GM23248 (cell line): Measurements from ENCODE around the gene NELFB. TPM values are rescaled to one million over a fixed set of nuclear protein-coding genes. Genes with fewer than 3 reads are reported as not detected.

Experiments
- DNase-seq: peaks from one replicate; pipeline ENCODE4 v3.0.0-alpha.2; 2015
- H2AFZ ChIP-seq: fragments of 200-600 bp; sonication (generic); 2 replicates; pipeline ENCODE4 v1.6.1; 2016; ENCODE audit warnings: antibody characterized with exemption
- H3F3A ChIP-seq: fragments of 200-600 bp; sonication (generic); 2 replicates; pipeline ENCODE4 v1.6.1; 2016; ENCODE audit warnings: mild to moderate bottlenecking, antibody characterized with exemption, mixed run types; ENCODE audit not compliant: insufficient read depth
- H3K27ac ChIP-seq: fragments of 200-600 bp; sonication (generic); 2 replicates; pipeline ENCODE4 v1.5.1; 2016; ENCODE audit warnings: mild to moderate bottlenecking
- H3K27me3 ChIP-seq: fragments of 200-600 bp; sonication (generic); replicated peaks from 2 replicates; pipeline ENCODE4 v1.6.1; 2016; ENCODE audit warnings: mild to moderate bottlenecking; ENCODE audit not compliant: insufficient read depth
- H3K36me3 ChIP-seq: fragments of 200-600 bp; sonication (generic); 2 replicates; pipeline ENCODE4 v1.6.1; 2016; ENCODE audit warnings: low read depth, mild to moderate bottlenecking
- H3K4me1 ChIP-seq: fragments of 200-600 bp; sonication (generic); 2 replicates; pipeline ENCODE4 v1.6.1; 2016; ENCODE audit warnings: mild to moderate bottlenecking; ENCODE audit not compliant: insufficient read depth
- H3K4me2 ChIP-seq: fragments of 200-600 bp; sonication (generic); one replicate; pipeline ENCODE4 v1.6.1; 2016; ENCODE audit warnings: mild to moderate bottlenecking; ENCODE audit not compliant: unreplicated experiment
- H3K4me3 ChIP-seq: fragments of 200-600 bp; sonication (generic); 2 replicates; pipeline ENCODE4 v1.5.1; 2016; ENCODE audit warnings: mild to moderate bottlenecking
- H3K79me2 ChIP-seq: fragments of 200-600 bp; sonication (generic); 2 replicates; pipeline ENCODE4 v1.6.1; 2016; ENCODE audit warnings: mild to moderate bottlenecking; ENCODE audit not compliant: insufficient read depth
- H3K9ac ChIP-seq: fragments of 200-600 bp; sonication (generic); 2 replicates; pipeline ENCODE4 v1.6.1; 2016; ENCODE audit warnings: mild to moderate bottlenecking
- H3K9me2 ChIP-seq: fragments of 200-600 bp; sonication (generic); 2 replicates; pipeline ENCODE4 v1.6.1; 2016; ENCODE audit warnings: mixed run types, mild to moderate bottlenecking, moderate library complexity; ENCODE audit not compliant: insufficient read depth
- H3K9me3 ChIP-seq: fragments of 200-600 bp; sonication (generic); one replicate; pipeline ENCODE4 v1.6.1; 2017; ENCODE audit warnings: low read depth
- H4K20me1 ChIP-seq: fragments of 200-600 bp; sonication (generic); 2 replicates; pipeline ENCODE4 v1.6.0; 2016; ENCODE audit not compliant: insufficient read depth
- EZH2 ChIP-seq: fragments of 200-600 bp; sonication (generic); IDR thresholded peaks from 2 replicates; pipeline ENCODE4 v1.6.1; 2018; ENCODE audit warnings: antibody characterized with exemption, mild to moderate bottlenecking; ENCODE audit not compliant: insufficient read depth, poor library complexity, severe bottlenecking
- EZH2phosphoT487 ChIP-seq: fragments of 200-600 bp; sonication (generic); IDR thresholded peaks from 2 replicates; pipeline ENCODE4 v1.6.1; 2018; ENCODE audit warnings: antibody characterized with exemption, moderate library complexity, mild to moderate bottlenecking, low read depth; ENCODE audit not compliant: insufficient read depth
- WGBS, 2 experiments: methylation state at CpG; one replicate each; pipeline ENCODE4 v1.1.6; 2015 to 2017; ENCODE audit warnings: low lambda C conversion rate in 2 of 2, low coverage in 1 of 2; ENCODE audit errors: missing lambda C conversion rate in 2 of 2; 5-methylcytosine and 5-hydroxymethylcytosine counted together
- in situ Hi-C: fragments of 300-500 bp; cut with MboI; formaldehyde crosslinking; loops from 2 replicates; pipeline ENCODE4 v1.15.0; 2020
- polyA plus RNA-seq: library from polyadenylated mRNA; unstranded; fragments of >200 nt; fragmentation: Nextera tagmentation; extraction: Ambion mirVana; gene quantifications from 2 replicates; pipeline ENCODE4 v1.2.1, GENCODE V29; 2016
- total RNA-seq: library from RNA; depleted of rRNA; stranded (reverse); fragments of >200 nt; shearing (Covaris generic); gene quantifications from 2 replicates; pipeline ENCODE4 v1.2.3, GENCODE V29; 2014

The NELFB gene
- total and polyA plus RNA-seq, 2 experiments from 2014 or later = 34.4 to 65.0 TPM

- Histone ChIP-seq H2AFZ (no peak overlapping the region), H4K20me1 (no peaks in the 10 kb centered on the region), H3K27me3 (no peaks in the 10 kb centered on the region), H3K4me3 (no peak overlapping the region), H3K4me1 (peaks cover 8% of the 10 kb centered on the region), H3K9me2 (no peaks in the 10 kb centered on the region), H3K27ac (no peak overlapping the region), H3K9me3 (no peaks in the 10 kb centered on the region), H3K4me2 (no peak overlapping the region), H3F3A (no peaks in the 10 kb centered on the region), H3K36me3 (no peaks in the 10 kb centered on the region; the same call in 1 of the 2 replicates), H3K79me2 (no peaks in the 10 kb centered on the region), H3K9ac (no peak overlapping the region)
- WGBS, 2 experiments = 78 to 86% methylated on average over 13 of the region's 13 CpGs
- TF ChIP-seq EZH2 = no peak
- TF ChIP-seq EZH2phosphoT487 = no peak
- DNase-seq = no peak
- in situ Hi-C loops = no loop called here
Measured at GRCh38 chr9:137273095-137273490, 18.0 kb downstream of the NELFB start.

GRCh38 chr9:137273611-137274320 is 18.6 kb downstream of the NELFB start:
- Histone ChIP-seq H3K27ac (no peak overlapping the region), H3K9me2 (no peaks in the 10 kb centered on the region), H3K9ac (no peak overlapping the region), H3K36me3 (no peaks in the 10 kb centered on the region; the same call in 1 of the 2 replicates), H4K20me1 (no peaks in the 10 kb centered on the region), H3K79me2 (no peaks in the 10 kb centered on the region), H3K27me3 (no peaks in the 10 kb centered on the region), H3K4me3 (no peak overlapping the region), H3F3A (no peaks in the 10 kb centered on the region), H3K4me2 (no peak overlapping the region), H2AFZ (no peak overlapping the region), H3K4me1 (peaks cover 8% of the 10 kb centered on the region), H3K9me3 (no peaks in the 10 kb centered on the region)
- WGBS, 2 experiments = 78 to 82% methylated on average over 11 to 15 of the region's 15 CpGs
- DNase-seq = no peak
- TF ChIP-seq EZH2phosphoT487 (no peak), EZH2 (no peak)
- in situ Hi-C loops = no loop called here

GRCh38 chr9:137275203-137275587 is 20.1 kb downstream of the NELFB start:
- H3K27me3 ChIP-seq = no peaks in the 10 kb centered on the region
- H3K9ac ChIP-seq = no peak overlapping the region
- no peak for TF ChIP-seq EZH2
- TF ChIP-seq EZH2phosphoT487 = no peak
- peaks cover 8% of the 10 kb centered on the region for H3K4me1 ChIP-seq
- H3K79me2 ChIP-seq = no peaks in the 10 kb centered on the region
- H3K9me2 ChIP-seq = no peaks in the 10 kb centered on the region
- H3K4me3 ChIP-seq = no peak overlapping the region
- H3F3A ChIP-seq = no peaks in the 10 kb centered on the region
- 92% methylated on average over 10 of the region's 10 CpGs for WGBS, 2 experiments
- no peaks in the 10 kb centered on the region; the same call in 1 of the 2 replicates for H3K36me3 ChIP-seq
- no peak overlapping the region for H3K4me2 ChIP-seq
- H3K9me3 ChIP-seq = no peaks in the 10 kb centered on the region
- no peak for DNase-seq
- H4K20me1 ChIP-seq = no peaks in the 10 kb centered on the region
- no peak overlapping the region for H3K27ac ChIP-seq
- H2AFZ ChIP-seq = no peak overlapping the region
- in situ Hi-C loops = no loop called here

GRCh38 chr9:137275588-137276472 is 20.7 kb downstream of the NELFB start:
- in situ Hi-C loops = no loop called here
- WGBS, 2 experiments = 77 to 79% methylated on average over 23 to 24 of the region's 24 CpGs
- no peak for DNase-seq
- H3F3A ChIP-seq = no peaks in the 10 kb centered on the region
- no peaks in the 10 kb centered on the region for H3K9me2 ChIP-seq
- H4K20me1 ChIP-seq = no peaks in the 10 kb centered on the region
- TF ChIP-seq EZH2phosphoT487 (no peak), EZH2 (no peak)
- H3K27ac ChIP-seq = no peak overlapping the region
- H3K79me2 ChIP-seq = no peaks in the 10 kb centered on the region
- no peak overlapping the region for H2AFZ ChIP-seq
- H3K36me3 ChIP-seq = no peaks in the 10 kb centered on the region; the same call in 1 of the 2 replicates
- no peak overlapping the region for H3K4me3 ChIP-seq
- no peaks in the 10 kb centered on the region for H3K9me3 ChIP-seq
- H3K9ac ChIP-seq = no peak overlapping the region
- H3K4me1 ChIP-seq = peaks cover 8% of the 10 kb centered on the region
- no peak overlapping the region for H3K4me2 ChIP-seq
- H3K27me3 ChIP-seq = no peaks in the 10 kb centered on the region
